ENCODE measurements around the gene GPR55. TPM values are rescaled to one million over a fixed set of nuclear protein-coding genes. Genes with fewer than 3 reads are reported as not detected.
A peak's percentile ranks its signal among the peaks of the same experiment; 100 is the strongest.

GPR55 gene
- total RNA-seq, 1 donor from 2014 or later: not detected

GRCh38 chr2:230916218-230916617 is 8.8 kb downstream of the GPR55 start:
- no peaks in the 10 kb centered on the region for H3K9me3 Mint-ChIP-seq (ENCODE audit: low read depth)
- H3K4me1 Mint-ChIP-seq (ENCODE audit: low read depth): no peaks in the 10 kb centered on the region
- DNase-seq (ENCODE audit: low spot score): no peak
- peaks cover 29% of the 10 kb centered on the region for H3K27me3 Mint-ChIP-seq (ENCODE audit: low read depth)
- peaks cover 2% of the 10 kb centered on the region for H3K36me3 Mint-ChIP-seq (ENCODE audit: low read depth)
- H3K4me3 Mint-ChIP-seq (ENCODE audit: unreplicated experiment): no peak overlapping the region
- no peak overlapping the region for H3K27ac Mint-ChIP-seq (ENCODE audit: unreplicated experiment)
- TF ChIP-seq CTCF (IDR thresholded peaks at IDR 0.05): no peak

- Mint-ChIP-seq H3K4me3 (ENCODE audit: unreplicated experiment) (no peak overlapping the region), H3K9me3 (ENCODE audit: low read depth) (no peaks in the 10 kb centered on the region), H3K36me3 (ENCODE audit: low read depth) (peaks cover 2% of the 10 kb centered on the region), H3K4me1 (ENCODE audit: low read depth) (no peaks in the 10 kb centered on the region), H3K27ac (ENCODE audit: unreplicated experiment) (no peak overlapping the region), H3K27me3 (ENCODE audit: low read depth) (peaks cover 32% of the 10 kb centered on the region)
- no peak for DNase-seq (ENCODE audit: low spot score)
- no peak for TF ChIP-seq CTCF (IDR thresholded peaks at IDR 0.05)
These were observed 9.7 kb downstream of the GPR55 start for GRCh38 chr2:230915319-230915718.

GRCh38 chr2:230914886-230915285 is 10.2 kb downstream of the GPR55 start:
- H3K27me3 Mint-ChIP-seq (ENCODE audit: low read depth): peaks cover 29% of the 10 kb centered on the region
- H3K27ac Mint-ChIP-seq (ENCODE audit: unreplicated experiment): no peak overlapping the region
- H3K4me1 Mint-ChIP-seq (ENCODE audit: low read depth): no peaks in the 10 kb centered on the region
- no peak overlapping the region for H3K4me3 Mint-ChIP-seq (ENCODE audit: unreplicated experiment)
- no peaks in the 10 kb centered on the region for H3K9me3 Mint-ChIP-seq (ENCODE audit: low read depth)
- DNase-seq (ENCODE audit: low spot score): no peak
- peaks cover 2% of the 10 kb centered on the region for H3K36me3 Mint-ChIP-seq (ENCODE audit: low read depth)
- TF ChIP-seq CTCF (IDR thresholded peaks at IDR 0.05): no peak

GRCh38 chr2:230913406-230914143 is 11.5 kb downstream of the GPR55 start:
- H3K4me3 Mint-ChIP-seq (ENCODE audit: unreplicated experiment): no peak overlapping the region
- DNase-seq (ENCODE audit: low spot score): no peak
- peak; percentile 62 for TF ChIP-seq CTCF (IDR thresholded peaks at IDR 0.05)
- peaks cover 2% of the 10 kb centered on the region for H3K36me3 Mint-ChIP-seq (ENCODE audit: low read depth)
- peaks cover 1% of the 10 kb centered on the region for H3K4me1 Mint-ChIP-seq (ENCODE audit: low read depth)
- no peak overlapping the region for H3K27ac Mint-ChIP-seq (ENCODE audit: unreplicated experiment)
- H3K9me3 Mint-ChIP-seq (ENCODE audit: low read depth): no peaks in the 10 kb centered on the region
- H3K27me3 Mint-ChIP-seq (ENCODE audit: low read depth): peaks cover 29% of the 10 kb centered on the region

- Mint-ChIP-seq H3K9me3 (ENCODE audit: low read depth) (no peaks in the 10 kb centered on the region), H3K27ac (ENCODE audit: unreplicated experiment) (no peak overlapping the region), H3K4me1 (ENCODE audit: low read depth) (peaks cover 4% of the 10 kb centered on the region), H3K27me3 (ENCODE audit: low read depth) (peaks cover 26% of the 10 kb centered on the region), H3K4me3 (ENCODE audit: unreplicated experiment) (no peak overlapping the region), H3K36me3 (ENCODE audit: low read depth) (peaks cover 2% of the 10 kb centered on the region)
- DNase-seq (ENCODE audit: low spot score): no peak
- TF ChIP-seq CTCF (IDR thresholded peaks at IDR 0.05): no peak
These were observed 12.3 kb downstream of the GPR55 start for GRCh38 chr2:230912724-230913123.
